Natural killer cell (primary cell): ENCODE measurements around the gene MED17. TPM values are rescaled to one million over a fixed set of nuclear protein-coding genes. Genes with fewer than 3 reads are reported as not detected.

Experiments
- ATAC-seq, 3 donors: fragments of 150-1000 bp in 2 of 3; fragments of 200-7000 bp in 1 of 3; cut with Tn5 transposase; 1 replicate in 1 of 3; 2 replicates in 2 of 3; pipeline ENCODE4 v1.10.0; 2021; ENCODE audit warnings: mild to moderate bottlenecking in 2 of 3, moderate library complexity in 2 of 3
- DNase-seq, 2 donors: peaks; one replicate each; pipeline versions ENCODE4 v3.0.0 to v3.0.0-alpha.2; 2013 to 2021; ENCODE audit warnings: mixed read lengths in 1 of 2
- H3K27ac ChIP-seq: one replicate; pipeline ENCODE4 v1.5.1; 2013; ENCODE audit warnings: mild to moderate bottlenecking, low read length
- H3K27me3 ChIP-seq: one replicate; pipeline ENCODE4 v1.6.1; 2013; ENCODE audit warnings: low read length; ENCODE audit not compliant: control insufficient read depth, insufficient read depth
- H3K36me3 ChIP-seq: one replicate; pipeline ENCODE4 v1.6.1; 2013; ENCODE audit warnings: low read length; ENCODE audit not compliant: control insufficient read depth, insufficient read depth
- H3K4me1 ChIP-seq: one replicate; pipeline ENCODE4 v1.6.1; 2013; ENCODE audit warnings: low read length; ENCODE audit not compliant: control insufficient read depth, insufficient read depth
- H3K4me3 ChIP-seq: one replicate; pipeline ENCODE4 v1.5.1; 2013; ENCODE audit warnings: low read length
- H3K9me3 ChIP-seq: one replicate; pipeline ENCODE4 v1.6.1; 2013; ENCODE audit warnings: low read length; ENCODE audit not compliant: control insufficient read depth, insufficient read depth
- H3K27ac Mint-ChIP-seq, 2 donors: one replicate each; pipeline ENCODE4 v1.8.0; 2022; ENCODE audit warnings: mild to moderate bottlenecking in 2 of 2, mixed read lengths in 2 of 2, moderate library complexity in 1 of 2
- H3K27me3 Mint-ChIP-seq, 2 donors: one replicate each; pipeline ENCODE4 v1.8.0; 2022; ENCODE audit warnings: low read depth in 2 of 2, mixed read lengths in 2 of 2
- H3K36me3 Mint-ChIP-seq: one replicate; pipeline ENCODE4 v1.8.0; 2022; ENCODE audit warnings: mixed read lengths
- H3K4me1 Mint-ChIP-seq, 2 donors: one replicate each; pipeline ENCODE4 v1.8.0; 2022; ENCODE audit warnings: mixed read lengths in 2 of 2
- H3K4me3 Mint-ChIP-seq: one replicate; pipeline ENCODE4 v1.8.0; 2022; ENCODE audit warnings: mild to moderate bottlenecking, moderate library complexity, mixed read lengths
- H3K9me3 Mint-ChIP-seq, 2 donors: one replicate each; pipeline ENCODE4 v1.8.0; 2022; ENCODE audit warnings: mixed read lengths in 2 of 2
- CTCF ChIP-seq: fragments of 200-600 bp; IDR thresholded peaks from one replicate; pipeline ENCODE4 v1.8.0; 2022; ENCODE audit warnings: antibody characterized with exemption
- WGBS: methylation state at CpG from one replicate; pipeline ENCODE4 v1.1.7; 2013; ENCODE audit warnings: missing lambda C conversion rate; ENCODE audit not compliant: insufficient coverage; 5-methylcytosine and 5-hydroxymethylcytosine counted together
- intact Hi-C: fragments of 100-400 bp; cut with micrococcal nuclease; formaldehyde crosslinking; loops from one replicate; pipeline ENCODE4 v1.14.2; 2022
- total RNA-seq, 4 donors: library from RNA; stranded (reverse); fragments of 120-200 nt in 1 of 4; gene quantifications; one replicate each; pipeline versions ENCODE4 v1.2.3 to v1.2.4, GENCODE V29; 2013 to 2022

The MED17 gene
- total RNA-seq, 3 donors from 2014 or later (not counting 1 experiment from before 2014, with no cell fraction given): 48.8 to 71.5 (median 66.4) TPM

GRCh38 chr11:93740031-93740729 lies 43.9 kb upstream of the MED17 start:
- Mint-ChIP-seq H3K4me1 (peaks cover 64 to 73% of the 10 kb centered on the region in 2 donors), H3K36me3 (peaks cover 21% of the 10 kb centered on the region), H3K4me3 (peak overlapping the region; percentile 98), H3K27ac (peak overlapping the region; percentile 99 to 100), H3K9me3 (no peaks in the 10 kb centered on the region), H3K27me3 (no peaks in the 10 kb centered on the region)
- no peak for TF ChIP-seq CTCF
- peak overlapping the region; percentile 99 for H3K4me3 ChIP-seq
- peak in 1 of 2 donors; percentile 53 for DNase-seq
- WGBS: 3% methylated on average over 18 of the region's 18 CpGs
- intact Hi-C loops: loop anchor here (2.0 to 5.0 kb wide), 2 partner anchors 79 to 387 kb away; partner anchors contain the start of genes CEP295 and PANX1
- H3K9me3 ChIP-seq: no peaks in the 10 kb centered on the region
- no peaks in the 10 kb centered on the region for H3K27me3 ChIP-seq
- H3K36me3 ChIP-seq: peaks cover 46% of the 10 kb centered on the region
- ATAC-seq: no peak
- H3K4me1 ChIP-seq: peaks cover 19% of the 10 kb centered on the region
- peak overlapping the region; percentile 98 for H3K27ac ChIP-seq

GRCh38 chr11:93740730-93741093 lies 43.4 kb upstream of the MED17 start:
- H3K27ac Mint-ChIP-seq: peak overlapping the region; percentile 99 to 100
- DNase-seq (peak; percentile 61 to 80), ATAC-seq (peak; percentile 51 to 74 (median 62))
- Histone ChIP-seq H3K27me3 (no peaks in the 10 kb centered on the region), H3K27ac (peak overlapping the region; percentile 98), H3K9me3 (no peaks in the 10 kb centered on the region), H3K36me3 (peaks cover 40% of the 10 kb centered on the region), H3K4me3 (peak overlapping the region; percentile 99), H3K4me1 (peaks cover 19% of the 10 kb centered on the region)
- no peaks in the 10 kb centered on the region for H3K9me3 Mint-ChIP-seq
- peak overlapping the region; percentile 98 for H3K4me3 Mint-ChIP-seq
- H3K36me3 Mint-ChIP-seq: peaks cover 21% of the 10 kb centered on the region
- WGBS: under 1% methylated on average over 18 of the region's 20 CpGs
- H3K27me3 Mint-ChIP-seq: no peaks in the 10 kb centered on the region
- intact Hi-C loops: loop anchor here (1.0 to 5.0 kb wide), 3 partner anchors 44 to 387 kb away; partner anchors contain the start of genes CEP295, MED17 and PANX1
- no peak for TF ChIP-seq CTCF
- H3K4me1 Mint-ChIP-seq: peaks cover 63 to 73% of the 10 kb centered on the region in 2 donors

- H3K27ac ChIP-seq: peak within 1 kb of the TSS; percentile 98
- ATAC-seq (peak; percentile 88 to 96 (median 88)), DNase-seq (peak; percentile 91 to 99)
- peaks cover 34% of the 10 kb centered on the region for H3K36me3 ChIP-seq
- Mint-ChIP-seq H3K36me3 (peaks cover 15% of the 10 kb centered on the region), H3K27me3 (no peaks in the 10 kb centered on the region), H3K9me3 (no peaks in the 10 kb centered on the region), H3K4me1 (peaks cover 58 to 68% of the 10 kb centered on the region in 2 donors), H3K4me3 (peak within 1 kb of the TSS; percentile 98), H3K27ac (peak within 1 kb of the TSS; percentile 99 to 100)
- WGBS: under 1% methylated on average over 65 of the region's 65 CpGs
- TF ChIP-seq CTCF: no peak
- peak within 1 kb of the TSS; percentile 99 for H3K4me3 ChIP-seq
- intact Hi-C loops: loop anchor here (1.0 to 5.0 kb wide), 3 partner anchors 43 to 386 kb away; partner anchors contain the start of genes CEP295, MED17 and PANX1
- no peaks in the 10 kb centered on the region for H3K9me3 ChIP-seq
- H3K4me1 ChIP-seq: peaks cover 19% of the 10 kb centered on the region
- H3K27me3 ChIP-seq: no peaks in the 10 kb centered on the region
Observed at GRCh38 chr11:93741094-93741881, 42.8 kb upstream of the MED17 start, which contains the start of the genes C11orf54 and TAF1D. C11orf54 (plus strand) TSS chr11:93741672; CDS start chr11:93747394, 5,722 bp downstream. TAF1D (minus strand) TSS chr11:93741495; CDS start chr11:93739304, 2,191 bp downstream.
